AG08396 (cell line): ENCODE results near the gene TMEM106C.

Source experiments
- DNase-seq: peaks from one replicate; pipeline ENCODE4 v3.0.0; 2012; ENCODE audit warnings: low spot score, mixed read lengths

TMEM106C gene

DNA sequence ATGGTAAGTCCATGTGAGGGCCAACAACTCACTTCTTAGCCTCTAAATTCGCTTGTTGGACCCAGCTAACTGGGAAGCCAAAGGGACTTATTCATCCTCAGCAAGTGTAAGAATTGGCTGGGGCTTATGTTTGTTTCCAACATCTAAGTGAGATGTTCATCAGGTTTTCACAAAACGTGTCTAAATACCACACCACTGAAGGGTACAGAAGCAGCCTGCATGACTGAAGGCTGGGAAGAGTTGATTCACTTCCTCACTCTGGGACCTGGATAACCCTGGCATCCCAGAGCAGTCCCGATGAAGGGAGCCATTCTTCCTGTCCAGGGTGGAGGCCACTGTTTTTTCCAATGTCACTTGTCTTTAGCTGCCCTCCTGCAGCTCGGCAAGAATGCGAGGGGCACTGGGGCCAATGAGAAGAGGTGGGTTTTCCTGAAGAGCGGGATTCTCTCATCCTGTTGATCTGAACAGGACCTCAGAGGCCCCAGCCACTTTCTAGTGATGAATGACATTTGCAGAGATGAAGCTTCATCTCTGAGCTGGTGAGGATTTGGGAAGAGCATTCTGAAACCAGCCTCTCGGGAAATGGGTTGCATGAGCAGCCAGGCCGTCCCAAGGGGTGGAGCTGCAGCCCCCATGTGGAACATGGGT lies 53.1 kb downstream of the TMEM106C start:
- no peak for DNase-seq

DNA sequence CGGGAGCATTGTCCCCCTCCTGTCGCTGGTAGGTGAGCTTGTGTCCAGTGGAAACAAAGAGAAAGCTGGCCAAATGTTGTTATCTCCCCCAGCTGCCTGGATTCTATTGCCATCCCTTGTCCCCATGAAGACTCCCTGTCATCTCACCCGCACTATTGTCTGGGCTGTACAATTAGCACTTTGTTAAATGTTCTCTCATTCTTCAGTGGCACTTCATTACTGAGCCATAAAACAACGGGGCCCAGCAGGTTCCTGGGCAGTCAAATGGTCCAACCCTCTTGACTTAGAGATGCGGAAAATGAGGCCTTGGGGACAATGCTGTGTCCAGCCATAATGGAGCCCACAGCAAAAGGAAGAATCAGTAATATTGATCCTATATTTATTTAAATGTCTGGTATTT lies 54.1 kb downstream of the TMEM106C start:
- no peak for DNase-seq

DNA sequence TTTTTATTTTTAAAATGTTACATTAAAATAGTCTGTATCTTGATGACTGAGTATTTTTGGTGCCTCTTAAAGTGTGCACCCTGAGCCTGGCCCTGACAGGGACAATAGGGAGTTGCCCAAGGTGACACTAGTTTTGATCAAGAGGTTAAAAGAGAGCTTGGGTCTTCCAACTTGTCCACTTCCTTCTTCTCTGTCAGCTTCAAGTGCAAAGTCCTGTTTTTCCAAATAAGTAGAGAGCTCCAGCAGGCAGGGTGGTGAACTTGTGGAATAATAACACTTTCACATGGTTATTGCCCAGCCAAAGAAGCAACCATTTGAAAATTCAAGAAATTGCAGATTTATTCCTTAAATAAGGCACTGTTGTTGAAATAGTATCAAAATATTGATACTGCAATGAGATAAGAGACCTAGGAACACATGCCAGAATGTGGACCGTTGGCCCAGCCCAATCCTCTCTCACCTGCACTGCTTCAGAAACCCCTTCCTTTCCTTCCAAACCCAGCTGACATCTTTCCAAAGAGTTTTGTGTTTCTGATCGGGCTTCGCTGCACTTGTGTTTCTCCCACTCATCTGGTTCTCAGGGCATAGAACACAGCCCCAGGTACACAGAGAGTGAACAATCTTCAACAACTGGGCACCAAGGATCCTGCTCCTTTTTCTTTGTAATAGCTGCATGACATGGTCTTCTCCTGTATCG lies 54.7 kb downstream of the TMEM106C start:
- DNase-seq = no peak
